Suprapubic skin (tissue), 4 donors: ENCODE results near the gene ENTREP1.

Experiments used
- EP300 ChIP-seq: sonication (generic); formaldehyde crosslinking; IDR thresholded peaks from one replicate; pipeline ENCODE4 v1.6.1; 2017; ENCODE audit warnings: antibody characterized with exemption
- POLR2A ChIP-seq, 2 donors: fragments of 450-650 bp; IDR thresholded peaks; one replicate each; pipeline ENCODE4 v1.6.1; 2017; ENCODE audit warnings: antibody characterized with exemption in 2 of 2, mild to moderate bottlenecking in 2 of 2, moderate library complexity in 2 of 2
- POLR2AphosphoS5 ChIP-seq, 3 donors: sonication (generic); formaldehyde crosslinking; IDR thresholded peaks; one replicate each; pipeline ENCODE4 v1.6.1; 2017; ENCODE audit warnings: antibody characterized with exemption in 3 of 3
- TF ChIP-seq, protein P1 (sequence below), 2 donors: fragments of 200-600 bp in 1 of 2; fragments of 450-650 bp in 1 of 2; sonication (generic) in 1 of 2; IDR thresholded peaks; one replicate each; pipeline ENCODE4 v1.5.1; 2016 to 2019; ENCODE audit warnings: antibody characterized with exemption in 2 of 2, mild to moderate bottlenecking in 1 of 2, moderate library complexity in 1 of 2

DNA sequence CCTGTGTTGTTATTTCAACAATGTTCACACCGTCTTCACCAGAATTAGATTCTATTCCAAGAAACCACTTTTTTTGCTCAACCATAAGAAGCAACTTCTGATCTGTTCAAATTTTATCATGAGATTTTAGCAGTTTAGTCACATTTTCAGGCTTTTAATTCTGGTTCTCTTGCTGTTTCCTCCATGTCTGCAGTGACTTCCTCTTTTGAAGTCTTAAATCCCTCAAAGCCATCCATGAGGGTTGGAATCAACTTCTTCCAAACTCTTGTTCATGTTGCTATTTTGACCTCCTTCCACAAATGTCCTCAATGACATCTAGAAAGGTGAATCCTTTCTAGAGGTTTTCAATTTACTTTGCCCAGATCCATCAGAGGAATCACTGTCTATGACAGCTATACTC lies 25.7 kb upstream of the ENTREP1 start:
- TF ChIP-seq, protein P1, sequence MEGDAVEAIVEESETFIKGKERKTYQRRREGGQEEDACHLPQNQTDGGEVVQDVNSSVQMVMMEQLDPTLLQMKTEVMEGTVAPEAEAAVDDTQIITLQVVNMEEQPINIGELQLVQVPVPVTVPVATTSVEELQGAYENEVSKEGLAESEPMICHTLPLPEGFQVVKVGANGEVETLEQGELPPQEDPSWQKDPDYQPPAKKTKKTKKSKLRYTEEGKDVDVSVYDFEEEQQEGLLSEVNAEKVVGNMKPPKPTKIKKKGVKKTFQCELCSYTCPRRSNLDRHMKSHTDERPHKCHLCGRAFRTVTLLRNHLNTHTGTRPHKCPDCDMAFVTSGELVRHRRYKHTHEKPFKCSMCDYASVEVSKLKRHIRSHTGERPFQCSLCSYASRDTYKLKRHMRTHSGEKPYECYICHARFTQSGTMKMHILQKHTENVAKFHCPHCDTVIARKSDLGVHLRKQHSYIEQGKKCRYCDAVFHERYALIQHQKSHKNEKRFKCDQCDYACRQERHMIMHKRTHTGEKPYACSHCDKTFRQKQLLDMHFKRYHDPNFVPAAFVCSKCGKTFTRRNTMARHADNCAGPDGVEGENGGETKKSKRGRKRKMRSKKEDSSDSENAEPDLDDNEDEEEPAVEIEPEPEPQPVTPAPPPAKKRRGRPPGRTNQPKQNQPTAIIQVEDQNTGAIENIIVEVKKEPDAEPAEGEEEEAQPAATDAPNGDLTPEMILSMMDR (IDR thresholded peaks at IDR 0.05), result no peak
- TF ChIP-seq EP300 (no peak), POLR2A (IDR thresholded peaks at IDR 0.05) (no peak), POLR2AphosphoS5 (IDR thresholded peaks at IDR 0.05) (no peak)
